Spleen (tissue), 7 donors: Measurements from ENCODE around the gene SRP54.

ENCODE experiments used
- CTCF ChIP-seq, 11 experiments: fragments of 200-600 bp in 7 of 11; fragments of 450-650 bp in 4 of 11; sonication (generic) in 4 of 11; IDR thresholded peaks in 8 of 11; conservative IDR thresholded peaks in 3 of 11; 1 replicate in 7 of 11; 2 replicates in 4 of 11; pipeline versions ENCODE4 v1.4.0 to v1.8.0; 2016 to 2021; ENCODE audit warnings: antibody characterized with exemption in 11 of 11, inconsistent platforms in 4 of 11, mild to moderate bottlenecking in 1 of 11
- POLR2A ChIP-seq, 3 donors: fragments of 450-650 bp; IDR thresholded peaks; one replicate each; pipeline ENCODE4 v1.5.1; 2017; ENCODE audit warnings: antibody characterized with exemption in 3 of 3, mild to moderate bottlenecking in 1 of 3
- POLR2AphosphoS5 ChIP-seq, 3 donors: sonication (generic); formaldehyde crosslinking; IDR thresholded peaks; one replicate each; pipeline ENCODE4 v1.5.1; 2017; ENCODE audit warnings: antibody characterized with exemption in 3 of 3
- donor health status: DM: no; HTN: no; CAD: no; lungs with moderate emphysema.
- donor health status: DM: no; HTN: no; CAD: no.
- donor health status: DM: no; HTN: no; CAD: no.

DNA sequence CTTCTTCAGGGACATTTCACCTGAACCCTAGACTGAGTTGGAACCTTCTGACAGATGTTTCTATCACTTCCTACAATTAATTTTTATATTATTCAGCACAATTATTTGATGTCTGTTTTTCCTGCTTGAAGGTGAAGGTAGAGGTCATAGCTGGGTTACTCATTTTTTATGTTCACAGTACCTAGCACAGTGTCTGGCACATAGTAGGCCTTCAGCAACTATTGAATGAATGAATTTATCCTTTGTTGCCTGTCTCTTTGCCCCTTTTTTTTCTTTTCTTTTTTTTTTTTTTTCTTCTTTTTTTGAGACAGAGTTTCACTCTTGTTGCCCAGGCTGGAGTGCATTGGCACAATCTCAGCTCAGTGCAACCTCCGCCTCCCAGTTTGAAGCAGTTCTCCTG, 33.8 kb downstream of the SRP54 start:
- TF ChIP-seq CTCF (IDR thresholded peaks at IDR 0.05 in 8 of 11, conservative IDR thresholded peaks at IDR 0.05 in 3 of 11) (no peak), POLR2AphosphoS5 (IDR thresholded peaks at IDR 0.05) (no peak), POLR2A (IDR thresholded peaks at IDR 0.05) (no peak)
